Measurements from ENCODE around the gene MINK1. TPM values are rescaled to one million over a fixed set of nuclear protein-coding genes. Genes with fewer than 3 reads are reported as not detected.
"Not testable (repeated sequence)": the region's sequence is repeated elsewhere in the genome, so short reads cannot be mapped to it uniquely, and the experiment has no call there.

The MINK1 gene
- total and polyA plus RNA-seq, 2 of the 8 experiments (the other 6 are each of a cell fraction or from before 2014, with no cell fraction given), result 26.9 to 77.7 TPM

- TF ChIP-seq CBX8 (IDR thresholded peaks at IDR 0.05; ENCODE audit: borderline replicate concordance, low read depth, low read length) (no peak), BACH1 (IDR thresholded peaks at IDR 0.05; ENCODE audit: low read length) (no peak), RFX5 (IDR thresholded peaks at IDR 0.05; ENCODE audit: borderline replicate concordance, low read depth, low read length) (no peak), JUND (IDR thresholded peaks at IDR 0.05; ENCODE audit: low read length) (no peak), KDM1A (IDR thresholded peaks at IDR 0.05; ENCODE audit: borderline replicate concordance, low read length) (no peak), POLR2A (IDR thresholded peaks at IDR 0.05; ENCODE audit: control extremely low read depth in 1 of 2, low read depth in 2 of 2, low read length in 2 of 2) (no peak)
Measured at GRCh38 chr17:4913994-4914393, 80.9 kb downstream of the MINK1 start (continued).

GRCh38 chr17:4914551-4914950 is 81.4 kb downstream of the MINK1 start:
- not testable (repeated sequence) for H3K23ac ChIP-seq (ENCODE audit: insufficient read length); H3K79me1 ChIP-seq (ENCODE audit: low read depth, low read length); H4K8ac ChIP-seq (ENCODE audit: extremely low read depth, insufficient read depth, low read length); H2BK120ac ChIP-seq (replicated peaks; ENCODE audit: low read depth, low read length); H2BK5ac ChIP-seq (ENCODE audit: low read depth, low read length); H2BK12ac ChIP-seq (ENCODE audit: low read depth, low read length); H3K23me2 ChIP-seq (ENCODE audit: low read depth, low read length); H3K36me3 ChIP-seq (ENCODE audit: control insufficient read depth in 2 of 4, insufficient read depth in 4 of 4, low read length in 3 of 4); H3K4me1 ChIP-seq (replicated peaks in 1 of 4; ENCODE audit: control insufficient read depth in 3 of 4, insufficient read depth in 4 of 4, low read length in 3 of 4); FAIRE-seq; H3K27ac ChIP-seq (ENCODE audit: low read depth, low read length); H2AK5ac ChIP-seq (ENCODE audit: low read depth, low read length); H3K4me3 ChIP-seq (ENCODE audit: extremely low read depth in 1 of 4, insufficient read depth in 2 of 4, low read depth in 3 of 4, low read length in 4 of 4); H4K91ac ChIP-seq (replicated peaks; ENCODE audit: insufficient read length, low read length); H3K4ac ChIP-seq (replicated peaks; ENCODE audit: insufficient read length, low read depth, low read length); H3K9ac ChIP-seq (replicated peaks in 1 of 4; ENCODE audit: extremely low read depth in 1 of 4, low read depth in 3 of 4, low read length in 3 of 4); H3K14ac ChIP-seq (ENCODE audit: insufficient read length); H3K56ac ChIP-seq (replicated peaks; ENCODE audit: insufficient read length, low read depth, low read length); H3K9me3 ChIP-seq (ENCODE audit: insufficient read depth in 2 of 2, low read depth in 1 of 2, low read length in 1 of 2); H2AFZ ChIP-seq (ENCODE audit: low read length); H4K20me1 ChIP-seq (replicated peaks in 1 of 2; ENCODE audit: control insufficient read depth in 1 of 2, insufficient read depth in 2 of 2, low read length in 2 of 2); H3K4me2 ChIP-seq (ENCODE audit: insufficient read depth in 1 of 2, low read depth in 2 of 2, low read length in 2 of 2); H3K18ac ChIP-seq (ENCODE audit: extremely low read depth, low read length); H3K27me3 ChIP-seq (replicated peaks in 1 of 4; ENCODE audit: control insufficient read depth in 3 of 4, extremely low read depth in 1 of 4, insufficient read depth in 3 of 4, low read length in 3 of 4); H2BK20ac ChIP-seq (ENCODE audit: low read length); DNase-seq (ENCODE audit: low read depth in 1 of 2, low spot score in 2 of 2); H4K5ac ChIP-seq (ENCODE audit: insufficient read length, low read depth, low read length); H2BK15ac ChIP-seq (ENCODE audit: low read length); H3K79me2 ChIP-seq (ENCODE audit: control insufficient read depth in 1 of 2, insufficient read depth in 2 of 2, low read length in 2 of 2)
- 84% methylated on average over 4 of the region's 4 CpGs; no CpG with 5 or more reads in 1 of the 2 experiments for WGBS, 2 experiments (ENCODE audit: extremely low coverage in 1 of 2, insufficient coverage in 1 of 2, insufficient read length in 1 of 2, insufficient replicate concordance in 2 of 2, low coverage in 1 of 2, low lambda C conversion rate in 2 of 2, missing lambda C conversion rate in 1 of 2)
- POLR2A ChIA-PET (ENCODE audit: partially characterized antibody), result interaction anchor here (1.0 to 5.1 kb wide), 5 partner anchors 9 to 25 kb away, joined by 3 to 55 read pairs (median 6); partner anchors contain the start of genes RNF167 and SLC25A11
- CTCF ChIA-PET (ENCODE audit: partially characterized antibody), result interaction anchor here (2.2 kb wide), 1 partner anchor 9 kb away, joined by 6 read pairs; no protein-coding TSS in a partner anchor
